Fibroblast of lung (primary cell): ENCODE measurements around the gene FOXI1.

ENCODE experiments used
- CTCF ChIP-seq, 2 donors: IDR thresholded peaks in 1 of 2; conservative IDR thresholded peaks in 1 of 2; 1 replicate in 1 of 2; 2 replicates in 1 of 2; pipeline ENCODE4 v1.5.1; 2011 to 2012; ENCODE audit warnings: low read length in 2 of 2, control low read depth in 1 of 2, inconsistent platforms in 1 of 2, low read depth in 1 of 2, mild to moderate bottlenecking in 1 of 2
- EZH2 ChIP-seq: IDR thresholded peaks from 2 replicates; pipeline ENCODE4 v1.5.1; 2012; ENCODE audit warnings: low read length, control low read depth, mild to moderate bottlenecking; ENCODE audit errors: missing control alignments

DNA sequence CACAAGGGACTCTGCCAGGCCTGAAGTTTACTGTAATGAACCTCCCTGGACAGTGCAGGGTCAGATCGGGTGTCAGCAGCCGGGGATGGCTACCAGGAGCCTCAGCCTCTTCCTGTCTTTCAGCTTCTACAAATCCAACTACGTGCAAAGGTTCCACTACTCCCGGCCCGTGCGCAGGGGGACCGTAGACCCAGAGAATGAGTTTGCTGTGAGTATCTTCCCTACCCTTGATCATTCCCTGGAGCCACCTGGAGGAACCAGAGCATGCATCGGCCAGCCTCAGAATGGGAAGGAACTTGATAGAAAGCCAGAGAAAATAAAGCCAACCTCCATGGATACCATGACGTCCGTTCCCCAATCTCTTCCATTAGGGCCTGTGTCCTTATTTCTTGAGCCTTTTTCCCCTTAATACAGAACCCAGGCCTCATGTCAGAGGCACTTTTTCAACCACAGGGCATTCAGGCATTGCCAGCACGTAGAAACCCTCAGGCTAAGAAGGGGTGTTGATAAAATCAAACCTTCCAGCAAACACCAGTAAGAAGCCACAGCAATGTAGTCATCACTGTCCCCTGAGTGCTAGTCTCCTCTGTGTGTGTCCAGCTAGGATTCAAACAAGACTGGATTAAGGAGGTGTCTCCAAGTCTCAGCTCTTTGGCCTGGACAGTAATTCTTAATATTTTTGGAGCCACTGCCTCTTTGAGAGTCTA, 49.0 kb upstream of the FOXI1 start:
- TF ChIP-seq CTCF (conservative IDR thresholded peaks at IDR 0.05 in 1 of 2, IDR thresholded peaks at IDR 0.05 in 1 of 2; ENCODE audit: low read depth in 1 of 2, low read length in 2 of 2) = no peak
- no peak for TF ChIP-seq EZH2
